ENCODE data around the gene CAMK2G. TPM values are rescaled to one million over a fixed set of nuclear protein-coding genes. Genes with fewer than 3 reads are reported as not detected.

CAMK2G gene
- total RNA-seq, 1 donor from 2014 or later, result 48.9 TPM

DNA sequence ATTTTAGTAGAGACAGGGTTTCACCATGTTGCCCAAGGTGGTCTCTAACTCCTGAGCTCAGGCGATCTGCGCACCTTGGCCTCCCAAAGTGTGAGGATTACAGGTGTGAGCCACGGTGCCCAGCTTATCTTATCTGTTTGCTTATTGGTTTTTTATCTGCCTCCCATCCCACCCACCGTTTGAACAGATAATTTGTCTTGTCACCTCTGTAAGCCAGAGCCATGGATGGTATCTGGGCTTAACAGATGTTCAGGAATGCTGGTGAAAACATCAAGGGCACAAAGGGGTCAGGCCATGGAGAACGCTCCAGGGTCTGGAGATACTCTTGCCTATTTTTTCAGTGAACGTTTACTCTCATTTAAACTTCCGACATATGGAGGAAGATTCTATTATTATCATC is 51.0 kb downstream of the CAMK2G start:
- H3K27ac ChIP-seq, result no peak overlapping the region
- peaks cover 21% of the 10 kb centered on the region for H3K4me1 ChIP-seq
- no peaks in the 10 kb centered on the region for H3K27me3 ChIP-seq
- intact Hi-C loops (cut with DNase I), result no loop called here
- H3K9me3 ChIP-seq, result no peaks in the 10 kb centered on the region
- peaks cover 4 to 22% of the 10 kb centered on the region in 2 donors for H3K36me3 ChIP-seq
- TF ChIP-seq, protein P1, sequence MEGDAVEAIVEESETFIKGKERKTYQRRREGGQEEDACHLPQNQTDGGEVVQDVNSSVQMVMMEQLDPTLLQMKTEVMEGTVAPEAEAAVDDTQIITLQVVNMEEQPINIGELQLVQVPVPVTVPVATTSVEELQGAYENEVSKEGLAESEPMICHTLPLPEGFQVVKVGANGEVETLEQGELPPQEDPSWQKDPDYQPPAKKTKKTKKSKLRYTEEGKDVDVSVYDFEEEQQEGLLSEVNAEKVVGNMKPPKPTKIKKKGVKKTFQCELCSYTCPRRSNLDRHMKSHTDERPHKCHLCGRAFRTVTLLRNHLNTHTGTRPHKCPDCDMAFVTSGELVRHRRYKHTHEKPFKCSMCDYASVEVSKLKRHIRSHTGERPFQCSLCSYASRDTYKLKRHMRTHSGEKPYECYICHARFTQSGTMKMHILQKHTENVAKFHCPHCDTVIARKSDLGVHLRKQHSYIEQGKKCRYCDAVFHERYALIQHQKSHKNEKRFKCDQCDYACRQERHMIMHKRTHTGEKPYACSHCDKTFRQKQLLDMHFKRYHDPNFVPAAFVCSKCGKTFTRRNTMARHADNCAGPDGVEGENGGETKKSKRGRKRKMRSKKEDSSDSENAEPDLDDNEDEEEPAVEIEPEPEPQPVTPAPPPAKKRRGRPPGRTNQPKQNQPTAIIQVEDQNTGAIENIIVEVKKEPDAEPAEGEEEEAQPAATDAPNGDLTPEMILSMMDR (IDR thresholded peaks at IDR 0.05), result no peak
- no peak for TF ChIP-seq POLR2AphosphoS5 (IDR thresholded peaks at IDR 0.05; ENCODE audit: insufficient read depth in 1 of 2, low read depth in 1 of 2)
- TF ChIP-seq POLR2A (IDR thresholded peaks at IDR 0.05), result no peak
- H3K4me3 ChIP-seq, result no peak overlapping the region
- DNase-seq (ENCODE audit: extremely low spot score in 2 of 2), result no peak

DNA sequence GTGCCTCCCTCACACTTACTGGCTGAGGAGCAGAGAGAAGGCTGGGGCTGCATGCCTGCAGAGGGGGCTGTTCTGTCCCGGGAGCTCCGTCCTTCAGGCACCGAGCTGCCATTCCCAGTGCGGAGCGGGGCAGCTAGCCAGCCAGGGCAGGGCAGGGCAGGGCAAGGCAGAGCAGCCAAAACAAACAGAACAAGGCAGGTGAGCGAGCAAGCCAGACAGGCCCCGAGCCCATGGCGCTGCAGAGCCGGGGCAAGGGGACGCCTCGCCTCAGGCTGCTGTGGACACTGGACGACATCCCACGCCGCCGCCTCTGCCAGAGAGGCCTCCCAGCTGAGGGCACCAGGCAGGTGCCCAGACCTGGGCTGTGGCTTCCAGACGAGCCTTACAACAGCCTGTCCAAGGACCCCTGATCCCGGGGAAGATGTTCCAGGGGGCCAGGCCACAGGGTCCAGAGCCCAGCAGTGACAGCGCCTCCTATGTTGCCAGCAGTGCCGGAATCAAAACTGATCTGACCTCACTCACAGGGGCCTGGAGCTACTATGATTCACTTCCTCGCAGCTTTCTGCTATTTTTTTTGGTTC is 54.8 kb downstream of the CAMK2G start:
- Histone ChIP-seq H3K27me3 (no peaks in the 10 kb centered on the region), H3K36me3 (peaks cover 4 to 25% of the 10 kb centered on the region in 2 donors), H3K9me3 (no peaks in the 10 kb centered on the region), H3K4me1 (peaks cover 36% of the 10 kb centered on the region), H3K27ac (peak overlapping the region; percentile 11), H3K4me3 (no peak overlapping the region)
- no peak for DNase-seq (ENCODE audit: extremely low spot score in 2 of 2)
- intact Hi-C loops (cut with DNase I), result no loop called here
- TF ChIP-seq POLR2AphosphoS5 (IDR thresholded peaks at IDR 0.05; ENCODE audit: insufficient read depth in 1 of 2, low read depth in 1 of 2) (no peak), POLR2A (IDR thresholded peaks at IDR 0.05) (no peak)
- TF ChIP-seq, protein P1 (IDR thresholded peaks at IDR 0.05), result no peak

DNA sequence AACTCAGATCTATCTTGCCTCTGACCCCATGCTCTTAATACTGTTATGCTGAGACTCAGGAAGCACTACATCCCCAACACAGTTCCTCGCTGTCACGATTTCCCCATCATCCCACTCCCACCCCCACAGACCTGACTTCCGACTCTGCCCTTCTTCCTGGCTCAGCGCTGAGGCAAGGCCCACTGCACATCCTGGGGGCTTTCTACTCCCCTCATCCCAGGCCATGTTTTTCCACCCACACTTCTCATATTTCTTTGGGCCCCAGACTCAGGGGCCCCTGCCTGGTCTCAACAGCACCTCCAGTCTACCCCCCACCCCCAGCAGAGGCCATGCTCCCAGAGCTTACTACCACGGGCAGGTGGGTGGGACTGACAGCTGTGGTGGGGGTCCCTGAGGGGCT is 55.3 kb downstream of the CAMK2G start:
- Histone ChIP-seq H3K27ac (peak overlapping the region; percentile 11), H3K4me3 (no peak overlapping the region)
- intact Hi-C loops (cut with DNase I), result no loop called here

DNA sequence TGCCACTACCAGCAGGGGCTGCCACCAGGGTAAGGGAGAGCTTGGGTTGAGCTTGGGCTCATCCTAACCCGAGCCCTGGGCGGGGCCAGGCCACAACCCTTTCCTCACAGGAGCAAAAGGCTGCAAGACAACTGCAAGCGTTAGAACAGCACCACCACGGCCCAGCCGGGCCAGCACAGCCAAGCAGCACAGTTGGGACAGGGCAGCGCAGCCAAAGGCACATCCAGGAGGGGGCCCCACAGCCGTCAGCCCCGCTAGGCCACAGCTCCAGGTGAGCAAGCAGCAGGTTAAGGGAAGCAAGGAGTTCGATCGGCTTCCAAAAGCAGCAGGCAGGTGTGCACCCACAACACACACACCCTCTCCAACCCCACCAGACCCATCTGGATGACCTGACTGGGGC is 56.0 kb downstream of the CAMK2G start:
- Histone ChIP-seq H3K36me3 (peaks cover 4 to 26% of the 10 kb centered on the region in 2 donors), H3K27me3 (no peaks in the 10 kb centered on the region), H3K4me1 (peaks cover 36% of the 10 kb centered on the region), H3K4me3 (no peak overlapping the region), H3K9me3 (no peaks in the 10 kb centered on the region), H3K27ac (no peak overlapping the region)
- intact Hi-C loops (cut with DNase I), result no loop called here
- TF ChIP-seq, protein P1 (IDR thresholded peaks at IDR 0.05), result no peak
- TF ChIP-seq POLR2A (IDR thresholded peaks at IDR 0.05), result no peak
- no peak for TF ChIP-seq POLR2AphosphoS5 (IDR thresholded peaks at IDR 0.05; ENCODE audit: insufficient read depth in 1 of 2, low read depth in 1 of 2)
- no peak for DNase-seq (ENCODE audit: extremely low spot score in 2 of 2)

More for the DNA sequence above, 55.3 kb downstream of the CAMK2G start:
- DNase-seq (ENCODE audit: extremely low spot score in 2 of 2), result no peak
- Histone ChIP-seq H3K36me3 (peaks cover 4 to 29% of the 10 kb centered on the region in 2 donors), H3K27me3 (no peaks in the 10 kb centered on the region), H3K9me3 (no peaks in the 10 kb centered on the region), H3K4me1 (peaks cover 36% of the 10 kb centered on the region)
- TF ChIP-seq POLR2AphosphoS5 (IDR thresholded peaks at IDR 0.05; ENCODE audit: insufficient read depth in 1 of 2, low read depth in 1 of 2) (no peak), POLR2A (IDR thresholded peaks at IDR 0.05) (no peak)
- TF ChIP-seq, protein P1 (IDR thresholded peaks at IDR 0.05), result no peak

DNA sequence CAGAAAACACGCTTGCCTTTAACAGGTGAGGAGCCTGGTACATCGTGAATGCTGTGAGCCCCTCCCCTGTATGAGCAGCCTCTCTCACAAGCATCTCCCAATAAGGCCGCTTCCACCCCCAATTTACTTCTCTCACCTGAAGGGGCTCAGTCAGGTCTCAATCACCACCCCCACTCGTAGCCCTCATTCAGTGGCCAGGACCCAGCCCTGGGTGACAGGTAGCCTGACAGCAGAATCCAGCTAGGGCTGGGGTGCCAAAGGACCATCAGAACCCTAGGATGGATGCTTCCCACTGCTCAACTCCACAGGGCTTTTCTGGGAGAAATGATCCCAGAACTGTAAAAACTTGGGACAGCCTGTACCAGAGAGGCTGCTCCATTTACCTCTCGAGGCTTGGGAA is 56.5 kb downstream of the CAMK2G start:
- Histone ChIP-seq H3K4me3 (no peak overlapping the region), H3K4me1 (peaks cover 38% of the 10 kb centered on the region), H3K36me3 (peaks cover 4 to 20% of the 10 kb centered on the region in 2 donors), H3K27ac (no peak overlapping the region), H3K9me3 (no peaks in the 10 kb centered on the region), H3K27me3 (no peaks in the 10 kb centered on the region)
- no peak for DNase-seq (ENCODE audit: extremely low spot score in 2 of 2)
- intact Hi-C loops (cut with DNase I), result no loop called here
- TF ChIP-seq, protein P1 (IDR thresholded peaks at IDR 0.05), result no peak

Data from vagina (tissue), 2 donors.